ENCODE measurements around the gene IGSF9B.

Gene IGSF9B

GRCh38 chr11:133924661-133925060 is 32.1 kb downstream of the IGSF9B start:
- TF ChIP-seq CTCF (IDR thresholded peaks at IDR 0.05; ENCODE audit: unreplicated experiment in 3 of 3): no peak
- H3K36me3 Mint-ChIP-seq (ENCODE audit: low read depth): peaks cover 23% of the 10 kb centered on the region
- no peak overlapping the region for H3K27ac Mint-ChIP-seq
- H3K4me3 Mint-ChIP-seq: no peak overlapping the region
- H3K27me3 Mint-ChIP-seq (ENCODE audit: low read depth): peaks cover 8% of the 10 kb centered on the region
- peaks cover 5% of the 10 kb centered on the region for H3K4me1 Mint-ChIP-seq
- H3K9me3 Mint-ChIP-seq: no peaks in the 10 kb centered on the region

GRCh38 chr11:133922078-133922870 is 34.5 kb downstream of the IGSF9B start:
- TF ChIP-seq CTCF (IDR thresholded peaks at IDR 0.05; ENCODE audit: unreplicated experiment in 3 of 3): no peak
- Mint-ChIP-seq H3K27ac (no peak overlapping the region), H3K9me3 (no peaks in the 10 kb centered on the region)

GRCh38 chr11:133921513-133921912 is 35.3 kb downstream of the IGSF9B start:
- H3K4me1 Mint-ChIP-seq: no peaks in the 10 kb centered on the region
- H3K27ac Mint-ChIP-seq: no peak overlapping the region
- no peaks in the 10 kb centered on the region for H3K9me3 Mint-ChIP-seq
- TF ChIP-seq CTCF (IDR thresholded peaks at IDR 0.05; ENCODE audit: unreplicated experiment in 3 of 3): no peak
- peaks cover 17% of the 10 kb centered on the region for H3K27me3 Mint-ChIP-seq (ENCODE audit: low read depth)
- H3K4me3 Mint-ChIP-seq: no peak overlapping the region
- peaks cover 23% of the 10 kb centered on the region for H3K36me3 Mint-ChIP-seq (ENCODE audit: low read depth)

More at GRCh38 chr11:133922078-133922870, 34.5 kb downstream of the IGSF9B start:
- Mint-ChIP-seq H3K36me3 (ENCODE audit: low read depth) (peaks cover 23% of the 10 kb centered on the region), H3K27me3 (ENCODE audit: low read depth) (peaks cover 14% of the 10 kb centered on the region), H3K4me3 (no peak overlapping the region), H3K4me1 (no peaks in the 10 kb centered on the region)

GRCh38 chr11:133921026-133921425 is 35.7 kb downstream of the IGSF9B start:
- H3K36me3 Mint-ChIP-seq (ENCODE audit: low read depth): peaks cover 23% of the 10 kb centered on the region
- peaks cover 22% of the 10 kb centered on the region for H3K27me3 Mint-ChIP-seq (ENCODE audit: low read depth)
- no peaks in the 10 kb centered on the region for H3K4me1 Mint-ChIP-seq
- no peak overlapping the region for H3K27ac Mint-ChIP-seq
- no peaks in the 10 kb centered on the region for H3K9me3 Mint-ChIP-seq
- no peak for TF ChIP-seq CTCF (IDR thresholded peaks at IDR 0.05; ENCODE audit: unreplicated experiment in 3 of 3)
- H3K4me3 Mint-ChIP-seq: no peak overlapping the region

GRCh38 chr11:133920109-133920990 is 36.4 kb downstream of the IGSF9B start:
- no peak overlapping the region for H3K27ac Mint-ChIP-seq
- H3K27me3 Mint-ChIP-seq (ENCODE audit: low read depth): peaks cover 24% of the 10 kb centered on the region
- no peak overlapping the region for H3K4me3 Mint-ChIP-seq
- no peak for TF ChIP-seq CTCF (IDR thresholded peaks at IDR 0.05; ENCODE audit: unreplicated experiment in 3 of 3)
- H3K9me3 Mint-ChIP-seq: no peaks in the 10 kb centered on the region
- H3K36me3 Mint-ChIP-seq (ENCODE audit: low read depth): peaks cover 23% of the 10 kb centered on the region
- H3K4me1 Mint-ChIP-seq: no peaks in the 10 kb centered on the region
